Heart left ventricle (tissue), 13 donors: ENCODE results near the gene PSMA6.

ENCODE experiments used
- CTCF ChIP-seq, 12 donors: fragments of 200-600 bp; sonication (generic) in 4 of 12; IDR thresholded peaks; one replicate each; pipeline versions ENCODE4 v1.5.0 to v1.8.0; 2018 to 2022; ENCODE audit warnings: antibody characterized with exemption in 12 of 12, mild to moderate bottlenecking in 5 of 12
- POLR2A ChIP-seq, 2 donors: fragments of 450-650 bp; IDR thresholded peaks; one replicate each; pipeline ENCODE4 v1.6.1; 2017; ENCODE audit warnings: antibody characterized with exemption in 2 of 2, mild to moderate bottlenecking in 2 of 2, moderate library complexity in 2 of 2
- donor health status: ischemic (EF 13 %, LVEDD 7.1; RV severe dilation, severe dysfunction).
- donor health status: DM: no; HTN: yes; CAD: no.
- donor health status: DM: no; HTN: no; CAD: no.
- donor health status: ischemic (EF 25% LVEDD 6.9; RV normal size, moderate dysfunction).
- donor health status: ischemic (EF 25% LVEDD 5.7; RV mildly dilated, moderate dysfunction).
- donor health status: ischemic (EF 35%, LVEDD 5.7; RV mildly dilated, moderate dysfunction).
- donor health status: nonischemic (EF 11% LVEDD 7.7; RV severe dilation, severe dysfunction).
- donor health status: DM: yes; HTN: yes; CAD: no.
- donor health status: PGD.
- donor health status: ischemic (EF 29% LVEDD 5.4; RV normal size, mild dysfunction).
- donor health status: nonischemic (EF 23%, LVEDD 6.1; RV moderate dilation, normal function).

- peak in 2 of 12 donors; percentile 26 to 28 for TF ChIP-seq CTCF (IDR thresholded peaks at IDR 0.05)
- peak in 1 of 2 donors; percentile 56 for TF ChIP-seq POLR2A (IDR thresholded peaks at IDR 0.05)
Observed at GRCh38 chr14:35336494-35337268, 44.5 kb downstream of the PSMA6 start.
